Activated CD8-positive, alpha-beta memory T cell treated with anti-CD3 and anti-CD28 coated beads for 24 hours (primary cell): ENCODE measurements around the gene TRIM38.
"Not testable (repeated sequence)": the region's sequence is repeated elsewhere in the genome, so short reads cannot be mapped to it uniquely, and the experiment has no call there.

Experiments
- DNase-seq: peaks from one replicate; pipeline ENCODE4 v3.0.0-alpha.2; 2020

The TRIM38 gene

GRCh38 chr6:26008470-26008869 is 45.9 kb downstream of the TRIM38 start:
- DNase-seq: no peak

- DNase-seq: no peak
These were observed 47.2 kb downstream of the TRIM38 start for GRCh38 chr6:26009817-26010216.

- no peak for DNase-seq
These were observed 49.5 kb downstream of the TRIM38 start for GRCh38 chr6:26012061-26012460.

GRCh38 chr6:26014386-26014785 is 51.8 kb downstream of the TRIM38 start:
- DNase-seq: not testable (repeated sequence)

- DNase-seq: no peak
These were observed 53.8 kb downstream of the TRIM38 start for GRCh38 chr6:26016245-26016962.

GRCh38 chr6:26016963-26017631 is 54.5 kb downstream of the TRIM38 start:
- no peak for DNase-seq

- DNase-seq: peak; percentile 89
These were observed 55.0 kb downstream of the TRIM38 start for GRCh38 chr6:26017632-26017966.

GRCh38 chr6:26019261-26019830 is 56.7 kb downstream of the TRIM38 start:
- DNase-seq: no peak

GRCh38 chr6:26019967-26020328 is 57.3 kb downstream of the TRIM38 start:
- no peak for DNase-seq

- DNase-seq: peak; percentile 88
These were observed 57.9 kb downstream of the TRIM38 start for GRCh38 chr6:26020329-26021000.

- DNase-seq: peak; percentile 84
These were observed 58.4 kb downstream of the TRIM38 start for GRCh38 chr6:26021001-26021349.

- peak; percentile 91 for DNase-seq
These were observed 58.9 kb downstream of the TRIM38 start for GRCh38 chr6:26021350-26022131.

GRCh38 chr6:26022132-26022472 is 59.5 kb downstream of the TRIM38 start:
- no peak for DNase-seq

GRCh38 chr6:26022737-26023136 is 60.1 kb downstream of the TRIM38 start:
- no peak for DNase-seq

GRCh38 chr6:26024651-26025046 is 62.0 kb downstream of the TRIM38 start:
- no peak for DNase-seq

- DNase-seq: no peak
These were observed 62.7 kb downstream of the TRIM38 start for GRCh38 chr6:26025047-26025893.

- peak; percentile 88 for DNase-seq
These were observed 63.6 kb downstream of the TRIM38 start for GRCh38 chr6:26025894-26026832.

- peak; percentile 96 for DNase-seq
These were observed 64.4 kb downstream of the TRIM38 start for GRCh38 chr6:26026833-26027490.

GRCh38 chr6:26027491-26028211 is 65.0 kb downstream of the TRIM38 start:
- no peak for DNase-seq

GRCh38 chr6:26028212-26028745 is 65.7 kb downstream of the TRIM38 start:
- no peak for DNase-seq
